GM23338 (cell line): Measurements from ENCODE around the gene BARD1.

Experiments used
- CREB1 ChIP-seq: fragments of 250-450 bp; sonication (Bioruptor Pico); IDR thresholded peaks from 2 replicates; pipeline ENCODE4 v1.5.0; 2020; ENCODE audit warnings: low read depth, mild to moderate bottlenecking, moderate library complexity
- EZH2 ChIP-seq: fragments of 200-600 bp; sonication (generic); IDR thresholded peaks from one replicate; pipeline ENCODE4 v1.8.0; 2017; ENCODE audit warnings: antibody characterized with exemption, mild to moderate bottlenecking, low read depth; ENCODE audit not compliant: unreplicated experiment
- EZH2phosphoT487 ChIP-seq: fragments of 200-600 bp; sonication (generic); IDR thresholded peaks from one replicate; pipeline ENCODE4 v1.8.1; 2018; ENCODE audit warnings: antibody characterized with exemption; ENCODE audit not compliant: unreplicated experiment
- JUNB ChIP-seq: IDR thresholded peaks from one replicate; pipeline ENCODE4 v1.6.1; 2016; ENCODE audit warnings: antibody characterized with exemption; ENCODE audit not compliant: unreplicated experiment
- POLR2AphosphoS5 ChIP-seq: IDR thresholded peaks from 2 replicates; pipeline ENCODE4 v1.6.1; 2016; ENCODE audit warnings: antibody characterized with exemption, low read depth
- REST ChIP-seq: IDR thresholded peaks from one replicate; pipeline ENCODE4 v1.6.1; 2018; ENCODE audit warnings: antibody characterized with exemption; ENCODE audit not compliant: unreplicated experiment
- STAT1 ChIP-seq: IDR thresholded peaks from one replicate; pipeline ENCODE4 v1.6.1; 2016; ENCODE audit warnings: antibody characterized with exemption; ENCODE audit not compliant: unreplicated experiment
- ZNF114 ChIP-seq: fragments of 250-450 bp; sonication (Bioruptor Pico); IDR thresholded peaks from 2 replicates; pipeline ENCODE4 v1.5.0; 2020; ENCODE audit warnings: mild to moderate bottlenecking, moderate library complexity
- TF ChIP-seq, protein P1 (sequence below), 2 experiments: fragments of 200-600 bp in 1 of 2; sonication (generic) in 1 of 2; conservative IDR thresholded peaks; 2 replicates each; pipeline versions ENCODE4 v1.5.1 to v1.6.1; 2016 to 2017; ENCODE audit warnings: antibody characterized with exemption in 2 of 2, low read depth in 2 of 2, mild to moderate bottlenecking in 2 of 2, moderate library complexity in 1 of 2
- TF ChIP-seq, protein P2 (sequence below): IDR thresholded peaks from 2 replicates; pipeline ENCODE4 v1.6.1; 2016; ENCODE audit warnings: antibody characterized with exemption

DNA sequence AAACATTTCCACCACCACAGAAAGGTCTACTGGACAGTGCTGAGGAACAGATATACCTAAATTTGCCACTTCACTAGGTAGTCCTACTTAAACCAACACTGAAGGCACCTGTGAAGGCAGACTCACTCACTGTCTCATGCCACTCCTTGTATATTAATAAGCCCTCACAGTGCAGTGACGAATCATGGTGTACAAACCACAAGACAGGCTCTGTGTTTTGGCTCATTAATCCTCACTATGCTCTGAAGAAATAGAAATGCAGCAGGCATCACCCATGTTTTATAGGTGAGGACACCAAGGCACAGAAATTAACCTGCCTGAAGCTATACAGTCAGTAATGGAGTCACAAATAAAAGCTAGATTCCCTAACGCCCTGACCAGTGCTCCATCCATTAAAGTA is 44.3 kb downstream of the BARD1 start:
- no peak for TF ChIP-seq JUNB
- TF ChIP-seq, protein P1, sequence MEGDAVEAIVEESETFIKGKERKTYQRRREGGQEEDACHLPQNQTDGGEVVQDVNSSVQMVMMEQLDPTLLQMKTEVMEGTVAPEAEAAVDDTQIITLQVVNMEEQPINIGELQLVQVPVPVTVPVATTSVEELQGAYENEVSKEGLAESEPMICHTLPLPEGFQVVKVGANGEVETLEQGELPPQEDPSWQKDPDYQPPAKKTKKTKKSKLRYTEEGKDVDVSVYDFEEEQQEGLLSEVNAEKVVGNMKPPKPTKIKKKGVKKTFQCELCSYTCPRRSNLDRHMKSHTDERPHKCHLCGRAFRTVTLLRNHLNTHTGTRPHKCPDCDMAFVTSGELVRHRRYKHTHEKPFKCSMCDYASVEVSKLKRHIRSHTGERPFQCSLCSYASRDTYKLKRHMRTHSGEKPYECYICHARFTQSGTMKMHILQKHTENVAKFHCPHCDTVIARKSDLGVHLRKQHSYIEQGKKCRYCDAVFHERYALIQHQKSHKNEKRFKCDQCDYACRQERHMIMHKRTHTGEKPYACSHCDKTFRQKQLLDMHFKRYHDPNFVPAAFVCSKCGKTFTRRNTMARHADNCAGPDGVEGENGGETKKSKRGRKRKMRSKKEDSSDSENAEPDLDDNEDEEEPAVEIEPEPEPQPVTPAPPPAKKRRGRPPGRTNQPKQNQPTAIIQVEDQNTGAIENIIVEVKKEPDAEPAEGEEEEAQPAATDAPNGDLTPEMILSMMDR (conservative IDR thresholded peaks at IDR 0.05; ENCODE audit: low read depth in 2 of 2) = no peak
- no peak for TF ChIP-seq REST
- no peak for TF ChIP-seq POLR2AphosphoS5
- TF ChIP-seq EZH2phosphoT487 = no peak
- TF ChIP-seq STAT1 = no peak
- no peak for TF ChIP-seq EZH2
- TF ChIP-seq CREB1 = no peak
- TF ChIP-seq, protein P2, sequence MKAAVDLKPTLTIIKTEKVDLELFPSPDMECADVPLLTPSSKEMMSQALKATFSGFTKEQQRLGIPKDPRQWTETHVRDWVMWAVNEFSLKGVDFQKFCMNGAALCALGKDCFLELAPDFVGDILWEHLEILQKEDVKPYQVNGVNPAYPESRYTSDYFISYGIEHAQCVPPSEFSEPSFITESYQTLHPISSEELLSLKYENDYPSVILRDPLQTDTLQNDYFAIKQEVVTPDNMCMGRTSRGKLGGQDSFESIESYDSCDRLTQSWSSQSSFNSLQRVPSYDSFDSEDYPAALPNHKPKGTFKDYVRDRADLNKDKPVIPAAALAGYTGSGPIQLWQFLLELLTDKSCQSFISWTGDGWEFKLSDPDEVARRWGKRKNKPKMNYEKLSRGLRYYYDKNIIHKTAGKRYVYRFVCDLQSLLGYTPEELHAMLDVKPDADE = no peak
- TF ChIP-seq ZNF114 = no peak
